K562 (cell line): ENCODE results near the gene RAB7A.

Source experiments
- CHD4 ChIP-seq: fragments of 200-600 bp; sonication (generic); IDR thresholded peaks from 3 replicates; pipeline ENCODE4 v1.6.1; 2012; ENCODE audit warnings: low read depth, mild to moderate bottlenecking, mixed read lengths, low read length, inconsistent platforms; ENCODE audit not compliant: insufficient read depth, insufficient replicate concordance, poor library complexity, severe bottlenecking
- CTCF ChIP-seq, 3 experiments: IDR thresholded peaks in 2 of 3; conservative IDR thresholded peaks in 1 of 3; 2 replicates each; pipeline ENCODE4 v1.5.1; 2011 to 2012; ENCODE audit warnings: low read length in 3 of 3, mild to moderate bottlenecking in 3 of 3, control low read depth in 2 of 3, improper control_type of control experiment in 1 of 3, inconsistent platforms in 1 of 3, low read depth in 1 of 3, mixed read lengths in 1 of 3, moderate library complexity in 1 of 3; ENCODE audit not compliant: insufficient read depth in 2 of 3
- ELK3 ChIP-seq: fragments of 450-650 bp; formaldehyde crosslinking; IDR thresholded peaks from 2 replicates; pipeline ENCODE4 v1.4.0; 2020; ENCODE audit warnings: mild to moderate bottlenecking
- MEF2A ChIP-seq: IDR thresholded peaks from 2 replicates; pipeline ENCODE4 v1.6.1; 2011; ENCODE audit warnings: low read depth, mild to moderate bottlenecking, low read length, moderate library complexity; ENCODE audit not compliant: control insufficient read depth
- NR3C1 ChIP-seq: sonication (generic); formaldehyde crosslinking; IDR thresholded peaks from 2 replicates; pipeline ENCODE4 v1.8.1; 2022; ENCODE audit warnings: missing genetic modification reagents
- POLR2A ChIP-seq: fragments of 450-650 bp; conservative IDR thresholded peaks from 2 replicates; pipeline ENCODE4 v1.6.1; 2016
- SIRT6 ChIP-seq: IDR thresholded peaks from one replicate; pipeline ENCODE4 v1.6.1; 2012; ENCODE audit warnings: low read depth, mild to moderate bottlenecking, control low read depth, inconsistent platforms, low read length, moderate library complexity
- ZHX1 ChIP-seq: fragments of 150-350 bp; conservative IDR thresholded peaks from 2 replicates; pipeline ENCODE4 v1.6.1; 2014; ENCODE audit warnings: low read length
- ZNF740 ChIP-seq, 3 experiments: fragments of 200-800 bp in 1 of 3; sonication (Bioruptor generic) in 1 of 3; sonication (generic) in 1 of 3; formaldehyde crosslinking in 1 of 3; IDR thresholded peaks; 2 replicates each; pipeline versions ENCODE4 v1.6.1 to v1.8.0; 2016 to 2022; ENCODE audit warnings: mild to moderate bottlenecking in 2 of 3, missing compliant biosample characterization in 2 of 3, missing genetic modification characterization in 2 of 3, missing genetic modification reagents in 1 of 3

- TF ChIP-seq POLR2A (no peak), NR3C1 (CRISPR knock-in tag) (no peak), ZHX1 (no peak), CHD4 (no peak), SIRT6 (no peak), MEF2A (no peak), ELK3 (CRISPR knock-in tag) (no peak), ZNF740 (CRISPR knock-in tag; IDR thresholded peaks at IDR 0.05) (no peak), ZNF740 (tag; IDR thresholded peaks at IDR 0.05) (no peak), CTCF (IDR thresholded peaks at IDR 0.05 in 2 of 3, conservative IDR thresholded peaks at IDR 0.05 in 1 of 3; ENCODE audit: insufficient read depth in 2 of 3, low read depth in 1 of 3, low read length in 3 of 3) (no peak)
These were observed 9.3 kb downstream of the RAB7A start for GRCh38 chr3:128735287-128735686.
